HG03097 (cell line): ENCODE results near the gene SLAMF9.
"Not testable (repeated sequence)": the region's sequence is repeated elsewhere in the genome, so short reads cannot be mapped to it uniquely, and the experiment has no call there.

ENCODE experiments used
- ATAC-seq: cut with Tn5 transposase; IDR thresholded peaks from one replicate; pipeline ENCODE4 v1.9.1; 2021; ENCODE audit not compliant: unreplicated experiment, low FRiP score

SLAMF9 gene

GRCh38 chr1:159906960-159907359 lies 47.1 kb downstream of the SLAMF9 start:
- ATAC-seq, result no peak

- ATAC-seq, result not testable (repeated sequence)
Observed at GRCh38 chr1:159904036-159904435, 50.0 kb downstream of the SLAMF9 start.

- no peak for ATAC-seq
Observed at GRCh38 chr1:159902541-159902940, 51.5 kb downstream of the SLAMF9 start.
